Neural cell (in vitro differentiated cells): ENCODE results near the gene FBP2. TPM values are rescaled to one million over a fixed set of nuclear protein-coding genes. Genes with fewer than 3 reads are reported as not detected.
A peak's percentile ranks its signal among the peaks of the same experiment; 100 is the strongest.

Experiments
- H2AFZ ChIP-seq: fragments of 200-600, 300-800 bp; sonication (generic), shearing (Covaris generic); 2 replicates; pipeline ENCODE4 v1.6.0; 2014; ENCODE audit warnings: low read depth, mild to moderate bottlenecking, antibody characterized with exemption, low read length, moderate library complexity
- H3F3A ChIP-seq: fragments of 200-600 bp; shearing (Covaris generic); 2 replicates; pipeline ENCODE4 v1.6.1; 2016; ENCODE audit warnings: mild to moderate bottlenecking, moderate library complexity, mixed read lengths, antibody characterized with exemption, low read length; ENCODE audit not compliant: insufficient read depth, poor library complexity, severe bottlenecking
- H3K27ac ChIP-seq: fragments of 200-600, 300-800 bp; sonication (generic), shearing (Covaris generic); 2 replicates; pipeline ENCODE4 v1.5.1; 2014; ENCODE audit warnings: mild to moderate bottlenecking, low read length, moderate library complexity
- H3K27me3 ChIP-seq: fragments of 300-800, 200-600 bp; sonication (generic), shearing (Covaris generic); 2 replicates; pipeline ENCODE4 v1.6.0; 2014; ENCODE audit warnings: mild to moderate bottlenecking, low read depth, low read length, moderate library complexity; ENCODE audit not compliant: insufficient read depth
- H3K36me3 ChIP-seq: fragments of 300-800, 200-600 bp; sonication (generic), shearing (Covaris generic); 2 replicates; pipeline ENCODE4 v1.5.1; 2014; ENCODE audit warnings: mild to moderate bottlenecking, antibody characterized with exemption, low read length, moderate library complexity; ENCODE audit not compliant: insufficient read depth
- H3K4me2 ChIP-seq: fragments of 300-800, 200-600 bp; sonication (generic), shearing (Covaris generic); 2 replicates; pipeline ENCODE4 v1.6.0; 2014; ENCODE audit warnings: mild to moderate bottlenecking, low read length
- H3K4me3 ChIP-seq: fragments of 300-800, 200-600 bp; sonication (generic), shearing (Covaris generic); 2 replicates; pipeline ENCODE4 v1.5.1; 2014; ENCODE audit warnings: mild to moderate bottlenecking, low read length, moderate library complexity
- H3K79me2 ChIP-seq: fragments of 200-600 bp; shearing (Covaris generic); replicated peaks from 2 replicates; pipeline ENCODE4 v1.6.0; 2014; ENCODE audit warnings: mild to moderate bottlenecking, low read length, moderate library complexity; ENCODE audit not compliant: insufficient read depth
- H3K9ac ChIP-seq: fragments of 300-800, 200-600 bp; sonication (generic), shearing (Covaris generic); 2 replicates; pipeline ENCODE4 v1.6.1; 2016; ENCODE audit warnings: mild to moderate bottlenecking, low read length, mixed read lengths
- H3K9me2 ChIP-seq: fragments of 200-600 bp; shearing (Covaris generic); 2 replicates; pipeline ENCODE4 v1.6.1; 2016; ENCODE audit warnings: mild to moderate bottlenecking, low read length, mixed read lengths; ENCODE audit not compliant: insufficient read depth
- H3K9me3 ChIP-seq: fragments of 200-600, 300-800 bp; sonication (generic), shearing (Covaris generic); 2 replicates; pipeline ENCODE4 v1.6.1; 2016; ENCODE audit warnings: mild to moderate bottlenecking, mixed run types, low read length, moderate library complexity, mixed read lengths
- H4K20me1 ChIP-seq: fragments of 200-600 bp; shearing (Covaris generic); 2 replicates; pipeline ENCODE4 v1.6.1; 2016; ENCODE audit warnings: mild to moderate bottlenecking, mixed run types; ENCODE audit not compliant: insufficient read depth
- CTCF ChIP-seq: fragments of 450-650 bp; IDR thresholded peaks from 2 replicates; pipeline ENCODE4 v1.5.1; 2014; ENCODE audit warnings: antibody characterized with exemption, mild to moderate bottlenecking, moderate library complexity; ENCODE audit not compliant: poor library complexity, severe bottlenecking
- EP300 ChIP-seq: fragments of 450-650 bp; conservative IDR thresholded peaks from 2 replicates; pipeline ENCODE4 v1.6.1; 2014; ENCODE audit warnings: antibody characterized with exemption, mild to moderate bottlenecking, moderate library complexity; ENCODE audit not compliant: poor library complexity, severe bottlenecking
- EZH2 ChIP-seq: fragments of 200-600, 300-800 bp; shearing (Covaris generic), sonication (generic); IDR thresholded peaks from 2 replicates; pipeline ENCODE4 v1.6.1; 2014; ENCODE audit warnings: antibody characterized with exemption, low read length, borderline replicate concordance, mild to moderate bottlenecking; ENCODE audit not compliant: insufficient read depth, poor library complexity, severe bottlenecking
- MXI1 ChIP-seq: fragments of 450-650 bp; conservative IDR thresholded peaks from 2 replicates; pipeline ENCODE4 v1.6.1; 2014; ENCODE audit warnings: antibody characterized with exemption, mild to moderate bottlenecking; ENCODE audit not compliant: poor library complexity, severe bottlenecking
- POLR2AphosphoS5 ChIP-seq: IDR thresholded peaks from 2 replicates; pipeline ENCODE4 v1.6.1; 2012
- RAD21 ChIP-seq: fragments of 450-650 bp; conservative IDR thresholded peaks from 2 replicates; pipeline ENCODE4 v1.6.1; 2014; ENCODE audit warnings: antibody characterized with exemption, mild to moderate bottlenecking, moderate library complexity
- REST ChIP-seq: IDR thresholded peaks from 2 replicates; pipeline ENCODE4 v1.6.1; 2012; ENCODE audit warnings: borderline replicate concordance
- SMC3 ChIP-seq: fragments of 450-650 bp; conservative IDR thresholded peaks from 2 replicates; pipeline ENCODE4 v1.6.1; 2014; ENCODE audit warnings: antibody characterized with exemption, mild to moderate bottlenecking, moderate library complexity; ENCODE audit not compliant: poor library complexity
- TAF1 ChIP-seq: IDR thresholded peaks from 2 replicates; pipeline ENCODE4 v1.6.1; 2012; ENCODE audit warnings: low read depth
- polyA plus RNA-seq: library from polyadenylated mRNA; depleted of rRNA; stranded (reverse); fragments of >200 nt; gene quantifications from 2 replicates; pipeline ENCODE4 v1.2.3, GENCODE V29; 2014

FBP2 gene
- polyA plus RNA-seq, 1 donor from 2014 or later, result not detected

DNA sequence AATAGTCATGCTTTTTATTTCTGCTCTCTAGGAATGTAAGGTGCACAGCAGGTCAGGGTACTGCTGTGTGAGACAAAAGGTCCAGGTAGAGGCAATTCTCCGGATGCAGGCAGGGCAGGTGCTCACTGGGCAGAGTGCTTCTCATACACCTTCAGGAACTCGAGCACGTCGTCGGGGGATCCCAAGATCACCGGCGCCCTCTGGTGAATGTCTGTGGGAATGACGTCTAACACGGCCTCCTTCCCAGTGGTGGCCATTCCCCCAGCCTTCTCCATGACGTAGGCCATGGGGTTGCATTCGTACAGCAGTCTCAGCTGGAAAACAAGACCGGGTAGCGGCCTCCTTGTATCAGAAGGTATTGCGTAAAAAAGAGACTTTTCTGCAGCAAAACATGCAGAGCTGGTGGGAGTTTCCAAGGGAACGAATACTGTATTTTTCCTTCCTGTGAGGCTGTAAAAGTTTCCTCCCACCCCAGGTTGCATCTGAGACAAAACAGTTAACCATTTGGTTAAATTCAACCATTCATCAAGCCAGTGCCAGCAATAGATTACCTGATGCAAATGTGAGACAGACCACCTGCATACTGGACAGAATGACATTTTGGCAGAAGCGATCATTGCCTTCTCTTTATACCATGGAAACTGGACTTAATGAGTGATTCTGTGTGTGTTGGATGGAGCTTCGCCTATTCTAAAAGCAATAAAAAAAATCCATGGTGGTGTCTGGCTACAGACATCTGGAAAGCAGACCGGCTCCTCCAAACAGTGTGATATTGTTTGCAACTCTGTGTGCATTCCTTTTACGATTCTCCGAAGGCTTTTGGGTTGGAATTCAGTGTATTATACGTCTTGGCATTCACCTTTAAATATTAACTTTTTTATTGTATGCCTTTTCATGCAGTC, 9.9 kb upstream of the FBP2 start:
- no peaks in the 10 kb centered on the region for H3K36me3 ChIP-seq
- H3K27me3 ChIP-seq, result no peaks in the 10 kb centered on the region
- peak; percentile 66 for TF ChIP-seq SMC3
- peak; percentile 66 for TF ChIP-seq RAD21
- TF ChIP-seq CTCF, result peak; percentile 67
- TF ChIP-seq MXI1, result no peak
- no peak overlapping the region for H2AFZ ChIP-seq
- no peaks in the 10 kb centered on the region for H3K9me2 ChIP-seq
- H3K9ac ChIP-seq, result no peak overlapping the region
- no peaks in the 10 kb centered on the region for H3K9me3 ChIP-seq
- no peak overlapping the region for H3K4me3 ChIP-seq
- no peak overlapping the region for H3K4me2 ChIP-seq
- no peak overlapping the region for H3K27ac ChIP-seq
- H3K79me2 ChIP-seq, result no peaks in the 10 kb centered on the region
- H3F3A ChIP-seq, result no peaks in the 10 kb centered on the region
- H4K20me1 ChIP-seq, result no peaks in the 10 kb centered on the region

DNA sequence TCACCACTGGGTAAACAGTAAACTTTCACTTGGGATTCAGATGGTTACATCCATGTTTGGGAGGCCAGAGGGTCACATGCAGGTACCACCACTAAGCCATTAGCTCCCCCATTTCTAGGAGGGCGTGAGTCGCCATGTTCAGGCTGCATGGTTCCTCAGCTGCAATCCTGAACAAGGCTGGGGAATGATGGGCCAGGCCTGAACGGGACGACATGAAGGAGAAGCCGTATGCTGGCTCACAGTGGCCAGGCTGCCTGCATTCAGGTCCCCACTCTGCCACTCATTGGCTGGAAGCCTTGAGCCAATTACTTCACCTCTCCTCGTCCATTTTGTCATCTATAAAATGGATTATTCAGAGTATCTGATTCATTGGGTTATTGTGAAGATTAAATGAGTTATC, 9.0 kb upstream of the FBP2 start:
- no peaks in the 10 kb centered on the region for H3K9me3 ChIP-seq
- no peaks in the 10 kb centered on the region for H3K9me2 ChIP-seq
- H2AFZ ChIP-seq, result no peak overlapping the region
- no peaks in the 10 kb centered on the region for H3K79me2 ChIP-seq
- no peak overlapping the region for H3K27ac ChIP-seq
- H3K4me3 ChIP-seq, result no peak overlapping the region
- H3K27me3 ChIP-seq, result no peaks in the 10 kb centered on the region
- TF ChIP-seq RAD21 (no peak), SMC3 (no peak), EP300 (no peak), EZH2 (no peak), REST (no peak), CTCF (no peak), TAF1 (no peak), POLR2AphosphoS5 (no peak), MXI1 (no peak)
- H3F3A ChIP-seq, result no peaks in the 10 kb centered on the region
- H4K20me1 ChIP-seq, result no peaks in the 10 kb centered on the region
- H3K36me3 ChIP-seq, result no peaks in the 10 kb centered on the region
- no peak overlapping the region for H3K9ac ChIP-seq
- no peak overlapping the region for H3K4me2 ChIP-seq
